GM18498 (cell line): Measurements from ENCODE around the gene TWNK.
"Not testable (repeated sequence)": the region's sequence is repeated elsewhere in the genome, so short reads cannot be mapped to it uniquely, and the experiment has no call there.

ENCODE experiments used
- ATAC-seq: cut with Tn5 transposase; IDR thresholded peaks from one replicate; pipeline ENCODE4 v1.9.1; 2021; ENCODE audit warnings: mild to moderate bottlenecking, moderate library complexity; ENCODE audit not compliant: unreplicated experiment

The TWNK gene

GRCh38 chr10:100972904-100973535 is 14.3 kb upstream of the TWNK start:
- ATAC-seq: no peak

DNA sequence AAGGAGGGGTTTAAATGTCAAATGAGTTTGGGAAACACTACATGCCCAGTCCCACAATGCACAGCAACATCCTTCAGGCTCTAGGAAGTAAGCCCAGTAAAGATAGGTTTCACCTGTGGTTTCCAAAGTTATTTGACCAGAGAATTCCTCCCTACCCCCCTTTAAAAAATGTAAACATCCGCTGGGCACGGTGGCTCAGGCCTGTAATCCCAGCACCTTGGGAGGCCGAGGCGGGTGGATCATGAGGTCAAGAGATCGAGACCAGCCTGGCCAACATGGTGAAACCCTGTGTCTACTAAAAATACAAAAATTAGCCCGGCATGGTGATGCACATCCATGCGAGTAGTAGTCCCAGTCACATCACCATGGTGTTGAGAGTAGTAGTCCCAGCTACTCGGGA is 11.9 kb upstream of the TWNK start:
- not testable (repeated sequence) for ATAC-seq

DNA sequence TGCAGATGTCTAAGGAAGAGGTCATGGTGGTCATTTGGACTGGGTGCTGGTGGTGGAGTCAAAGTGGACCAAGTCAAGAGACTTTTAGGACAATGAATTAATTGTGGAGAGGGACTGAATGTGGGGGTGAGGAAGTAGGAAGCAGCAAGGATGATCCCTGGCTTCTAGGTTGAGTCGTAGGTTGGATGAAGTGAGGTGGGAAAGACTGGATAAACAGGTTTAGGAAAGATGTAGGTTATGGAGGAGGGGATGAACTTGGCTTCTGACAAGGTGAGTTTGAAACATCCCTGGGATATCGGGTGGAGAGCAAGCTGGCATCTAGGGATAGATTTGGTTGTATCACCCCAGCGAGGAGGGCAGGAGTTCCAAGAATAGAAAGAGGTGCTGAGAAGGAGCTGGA is 10.4 kb upstream of the TWNK start:
- ATAC-seq: no peak

- ATAC-seq: no peak
Measured at GRCh38 chr10:100977436-100977835, 9.9 kb upstream of the TWNK start.

DNA sequence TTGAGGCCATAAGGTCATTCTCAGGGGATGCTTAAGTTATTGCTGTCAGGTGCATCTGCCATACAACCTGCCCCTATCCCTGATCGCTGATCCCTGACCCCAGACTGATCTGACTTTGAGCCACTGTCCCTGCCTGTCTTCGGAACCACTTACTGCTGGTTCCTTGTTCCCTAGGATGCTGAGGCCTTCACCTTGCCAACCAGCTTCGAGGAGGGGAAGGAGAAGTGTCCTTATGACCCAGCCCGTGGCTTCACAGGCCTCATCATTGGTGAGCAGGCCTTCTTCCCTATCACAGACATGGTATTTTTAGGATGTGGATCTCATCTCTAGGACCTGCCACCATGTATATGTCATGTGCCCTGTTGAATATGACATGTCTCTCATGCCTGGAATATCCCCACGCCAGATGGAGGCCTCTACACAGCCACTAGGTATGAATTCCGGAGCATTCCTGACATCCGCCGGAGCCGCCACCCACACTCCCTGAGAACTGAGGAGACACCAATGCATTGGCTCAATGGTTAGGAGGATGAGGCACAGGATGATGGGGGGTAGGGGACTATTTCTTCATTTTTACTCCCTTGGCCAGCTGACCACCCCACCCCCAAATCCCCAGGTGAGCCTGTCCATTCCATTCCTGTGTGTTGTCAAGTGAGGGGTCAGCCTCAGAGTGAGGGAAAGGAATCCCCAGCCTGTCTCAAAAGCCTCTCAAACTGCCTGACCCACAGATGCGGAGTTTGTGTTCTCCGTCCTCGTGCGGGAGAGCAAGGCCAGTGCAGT is 9.0 kb upstream of the TWNK start:
- no peak for ATAC-seq

- ATAC-seq: no peak
Measured at GRCh38 chr10:100978901-100979195, 8.5 kb upstream of the TWNK start.

DNA sequence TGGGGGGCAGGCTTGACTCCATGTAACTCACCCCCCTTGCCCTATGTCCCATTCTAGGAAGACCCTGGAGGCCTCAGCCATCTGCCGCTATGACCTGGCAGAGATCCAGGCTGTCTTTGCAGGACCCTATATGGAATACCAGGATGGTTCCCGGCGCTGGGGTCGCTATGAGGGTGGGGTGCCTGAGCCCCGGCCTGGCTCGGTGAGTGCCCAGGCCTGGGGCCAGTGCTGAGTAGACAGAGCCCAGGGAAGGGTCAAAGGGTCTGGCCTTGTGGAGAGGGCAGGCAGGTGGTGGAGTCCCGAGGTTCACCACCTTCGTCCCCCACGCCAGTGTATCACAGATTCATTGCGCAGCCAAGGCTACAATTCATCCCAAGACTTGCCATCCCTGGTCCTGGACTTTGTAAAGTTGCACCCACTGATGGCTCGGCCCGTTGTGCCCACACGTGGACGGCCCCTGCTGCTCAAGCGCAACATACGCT is 7.5 kb upstream of the TWNK start:
- no peak for ATAC-seq

DNA sequence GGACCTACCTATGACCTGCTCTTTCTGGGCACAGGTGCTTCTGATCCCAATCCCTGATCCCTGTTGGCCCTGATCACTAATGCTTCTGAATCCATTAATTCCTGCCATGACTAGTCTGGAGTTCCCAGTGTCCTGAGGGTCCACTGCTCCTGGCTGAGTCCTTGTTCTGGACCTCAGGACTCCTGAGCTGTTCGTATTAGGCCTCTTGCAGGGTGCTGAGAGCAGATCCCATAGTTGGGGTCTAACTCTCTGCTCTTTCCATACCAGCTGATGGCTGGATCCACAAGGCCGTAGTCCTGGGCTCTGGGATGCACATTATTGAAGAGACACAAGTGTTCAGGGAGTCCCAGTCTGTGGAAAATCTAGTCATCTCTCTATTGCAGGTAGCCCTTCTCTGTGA is 7.0 kb upstream of the TWNK start:
- ATAC-seq: no peak

GRCh38 chr10:100980711-100981110 is 6.6 kb upstream of the TWNK start:
- no peak for ATAC-seq

DNA sequence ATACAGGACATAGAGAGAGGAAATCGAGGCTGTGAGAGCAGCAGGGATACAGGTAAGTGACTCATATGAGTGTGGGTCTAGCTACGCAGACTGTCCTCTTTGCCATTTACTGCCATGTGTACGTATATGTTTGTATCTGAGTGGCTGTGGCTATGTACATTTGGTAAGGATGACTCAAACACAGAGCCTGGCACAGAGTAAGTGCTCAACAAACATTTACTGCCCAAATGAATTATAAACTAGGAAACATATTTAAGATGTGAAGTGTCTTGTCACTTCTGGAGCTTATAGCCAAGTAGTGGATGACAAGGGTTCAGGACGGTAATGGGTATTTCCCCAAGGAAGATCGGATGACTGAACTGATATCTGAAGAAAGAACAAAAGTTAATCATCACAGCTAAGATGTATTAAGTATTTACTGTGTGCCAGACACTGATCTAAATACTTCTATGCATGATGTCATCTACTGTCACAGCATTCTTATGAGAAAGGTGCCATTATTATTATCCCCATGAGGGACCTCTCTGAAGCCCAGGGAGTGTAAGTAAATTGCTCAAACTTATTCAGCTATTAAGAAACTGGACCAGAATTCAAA is 6.1 kb upstream of the TWNK start:
- no peak for ATAC-seq

DNA sequence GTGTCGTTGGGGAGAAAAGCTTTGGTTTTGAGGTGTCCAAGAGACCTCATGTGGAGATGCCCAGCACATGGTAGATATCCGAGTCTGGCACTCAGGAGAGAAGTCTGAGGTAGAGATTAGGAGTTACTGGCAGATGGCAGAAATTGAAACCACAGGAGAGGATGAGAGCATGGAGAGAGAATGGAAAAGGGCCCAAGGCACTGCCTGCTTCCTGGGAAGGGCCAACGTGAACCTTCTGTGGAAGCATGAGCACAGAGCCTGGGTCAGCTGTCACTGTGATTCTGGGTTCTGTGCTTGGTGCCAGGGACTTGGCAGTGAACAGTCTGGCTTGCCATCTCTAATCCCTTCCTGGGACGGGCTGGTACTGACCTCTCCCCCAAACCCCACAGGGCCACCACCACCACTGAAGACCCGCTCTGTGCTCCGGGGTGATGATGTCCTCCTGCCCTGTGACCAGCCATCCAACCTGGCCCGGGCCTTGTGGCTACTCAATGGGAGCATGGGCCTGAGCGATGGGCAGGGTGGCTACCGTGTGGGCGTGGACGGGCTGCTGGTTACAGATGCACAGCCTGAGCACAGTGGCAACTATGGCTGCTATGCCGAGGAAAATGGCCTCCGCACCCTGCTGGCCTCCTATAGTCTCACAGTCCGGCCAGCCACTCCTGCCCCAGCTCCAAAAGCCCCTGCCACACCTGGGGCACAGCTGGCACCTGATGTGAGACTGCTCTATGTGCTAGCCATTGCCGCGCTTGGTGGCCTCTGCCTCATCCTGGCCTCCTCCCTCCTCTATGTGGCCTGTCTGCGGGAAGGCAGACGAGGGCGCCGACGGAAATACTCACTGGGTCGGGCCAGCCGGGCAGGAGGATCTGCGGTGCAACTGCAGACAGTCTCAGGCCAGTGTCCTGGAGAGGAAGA is 4.2 kb upstream of the TWNK start:
- ATAC-seq: no peak

- ATAC-seq: no peak
Measured at GRCh38 chr10:100983868-100984671, 3.3 kb upstream of the TWNK start.

DNA sequence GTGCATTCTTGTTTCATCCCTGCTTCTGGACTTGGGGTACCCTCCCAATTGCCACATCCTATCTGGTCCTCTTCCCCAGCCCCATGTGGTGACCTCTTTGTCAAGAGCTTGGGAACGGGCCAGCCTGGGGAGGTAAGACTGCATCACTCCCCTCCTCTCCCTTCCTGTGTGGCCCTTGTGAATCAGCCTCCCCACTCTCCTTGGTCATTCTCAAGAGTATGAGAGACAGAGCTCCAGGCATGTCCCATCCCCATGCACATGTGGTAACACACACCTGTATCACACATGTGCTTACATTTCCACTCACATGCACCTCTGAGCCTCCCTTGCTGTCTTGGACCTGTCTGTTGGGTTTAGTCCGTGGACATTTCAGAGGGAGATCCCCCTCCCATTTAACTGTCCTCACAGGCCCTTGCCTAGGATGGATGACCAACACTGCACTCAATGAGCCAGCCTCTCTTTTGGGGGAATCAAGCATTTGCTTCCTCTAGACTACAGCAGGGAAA is 2.6 kb upstream of the TWNK start:
- ATAC-seq: no peak

GRCh38 chr10:100985336-100985735 is 2.0 kb upstream of the TWNK start:
- no peak for ATAC-seq

DNA sequence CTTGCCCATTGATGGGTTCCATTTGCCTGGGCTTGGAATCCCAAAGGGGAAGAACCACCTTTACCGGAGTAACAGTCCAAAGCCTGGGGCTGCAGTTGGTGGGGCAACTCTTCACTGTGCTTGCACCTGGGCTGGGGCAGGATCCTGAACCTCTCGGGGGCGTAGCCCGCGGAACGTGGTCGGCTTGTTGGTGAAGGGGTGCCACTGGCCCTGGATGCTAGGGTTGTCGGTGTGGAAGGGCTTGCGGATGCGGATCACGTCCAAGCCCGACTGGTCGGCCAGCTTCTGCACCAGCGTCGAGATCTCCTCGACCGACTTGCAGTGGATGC is 756 bp upstream of the TWNK start:
- ATAC-seq: no peak

- ATAC-seq: no peak
Measured at GRCh38 chr10:100987685-100988049, 324 bp downstream of the TWNK start.

GRCh38 chr10:100988166-100988565 is 823 bp downstream of the TWNK start:
- no peak for ATAC-seq

- no peak for ATAC-seq
Measured at GRCh38 chr10:100989088-100989487, 1.7 kb downstream of the TWNK start.

DNA sequence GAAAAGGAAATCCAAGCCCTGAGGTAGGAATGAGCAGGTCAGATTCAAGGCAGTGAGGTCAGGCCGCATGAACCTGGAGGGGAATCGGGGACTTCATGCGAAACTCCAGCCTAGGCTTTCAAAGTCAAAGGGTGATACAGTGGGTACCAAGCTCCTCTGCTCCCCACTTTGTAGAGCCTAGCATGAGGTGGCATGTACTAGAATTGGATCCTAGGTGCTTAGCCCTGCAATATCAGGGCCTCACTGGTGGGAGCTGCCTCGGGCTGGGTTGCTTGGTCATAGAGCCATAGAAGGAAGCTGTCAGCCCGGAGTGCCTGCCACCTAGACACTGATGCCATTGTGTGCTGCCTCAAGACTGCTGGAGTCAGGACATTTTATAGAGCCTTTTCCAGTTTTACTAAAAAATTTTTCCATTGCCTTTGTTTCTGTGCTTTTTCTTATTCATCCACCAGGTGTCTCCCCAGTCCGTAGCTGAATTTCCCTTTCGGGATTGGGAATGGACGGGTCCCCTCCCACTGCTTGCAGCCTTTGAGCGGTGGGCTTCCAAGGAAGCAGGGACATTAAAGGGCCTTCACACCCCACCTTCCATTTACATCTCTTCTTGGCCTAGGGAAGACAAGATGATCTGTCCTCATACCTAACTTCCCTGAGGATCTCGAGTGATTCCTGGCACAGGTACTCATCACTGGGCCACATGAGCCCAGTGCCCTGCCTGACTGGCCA is 6.8 kb downstream of the TWNK start:
- ATAC-seq: no peak

- ATAC-seq: no peak
Measured at GRCh38 chr10:100995181-100995580, 7.8 kb downstream of the TWNK start.
